Neural cell (in vitro differentiated cells): Measurements from ENCODE around the gene RASSF4. TPM values are rescaled to one million over a fixed set of nuclear protein-coding genes. Genes with fewer than 3 reads are reported as not detected.

ENCODE experiments used
- H2AFZ ChIP-seq: fragments of 200-600, 300-800 bp; sonication (generic), shearing (Covaris generic); 2 replicates; pipeline ENCODE4 v1.6.0; 2014; ENCODE audit warnings: low read depth, mild to moderate bottlenecking, antibody characterized with exemption, low read length, moderate library complexity
- H3F3A ChIP-seq: fragments of 200-600 bp; shearing (Covaris generic); 2 replicates; pipeline ENCODE4 v1.6.1; 2016; ENCODE audit warnings: mild to moderate bottlenecking, moderate library complexity, mixed read lengths, antibody characterized with exemption, low read length; ENCODE audit not compliant: insufficient read depth, poor library complexity, severe bottlenecking
- H3K27ac ChIP-seq: fragments of 200-600, 300-800 bp; sonication (generic), shearing (Covaris generic); 2 replicates; pipeline ENCODE4 v1.5.1; 2014; ENCODE audit warnings: mild to moderate bottlenecking, low read length, moderate library complexity
- H3K27me3 ChIP-seq: fragments of 300-800, 200-600 bp; sonication (generic), shearing (Covaris generic); 2 replicates; pipeline ENCODE4 v1.6.0; 2014; ENCODE audit warnings: mild to moderate bottlenecking, low read depth, low read length, moderate library complexity; ENCODE audit not compliant: insufficient read depth
- H3K36me3 ChIP-seq: fragments of 300-800, 200-600 bp; sonication (generic), shearing (Covaris generic); 2 replicates; pipeline ENCODE4 v1.5.1; 2014; ENCODE audit warnings: mild to moderate bottlenecking, antibody characterized with exemption, low read length, moderate library complexity; ENCODE audit not compliant: insufficient read depth
- H3K4me2 ChIP-seq: fragments of 300-800, 200-600 bp; sonication (generic), shearing (Covaris generic); 2 replicates; pipeline ENCODE4 v1.6.0; 2014; ENCODE audit warnings: mild to moderate bottlenecking, low read length
- H3K4me3 ChIP-seq: fragments of 300-800, 200-600 bp; sonication (generic), shearing (Covaris generic); 2 replicates; pipeline ENCODE4 v1.5.1; 2014; ENCODE audit warnings: mild to moderate bottlenecking, low read length, moderate library complexity
- H3K79me2 ChIP-seq: fragments of 200-600 bp; shearing (Covaris generic); replicated peaks from 2 replicates; pipeline ENCODE4 v1.6.0; 2014; ENCODE audit warnings: mild to moderate bottlenecking, low read length, moderate library complexity; ENCODE audit not compliant: insufficient read depth
- H3K9ac ChIP-seq: fragments of 300-800, 200-600 bp; sonication (generic), shearing (Covaris generic); 2 replicates; pipeline ENCODE4 v1.6.1; 2016; ENCODE audit warnings: mild to moderate bottlenecking, low read length, mixed read lengths
- H3K9me2 ChIP-seq: fragments of 200-600 bp; shearing (Covaris generic); 2 replicates; pipeline ENCODE4 v1.6.1; 2016; ENCODE audit warnings: mild to moderate bottlenecking, low read length, mixed read lengths; ENCODE audit not compliant: insufficient read depth
- H3K9me3 ChIP-seq: fragments of 200-600, 300-800 bp; sonication (generic), shearing (Covaris generic); 2 replicates; pipeline ENCODE4 v1.6.1; 2016; ENCODE audit warnings: mild to moderate bottlenecking, mixed run types, low read length, moderate library complexity, mixed read lengths
- H4K20me1 ChIP-seq: fragments of 200-600 bp; shearing (Covaris generic); 2 replicates; pipeline ENCODE4 v1.6.1; 2016; ENCODE audit warnings: mild to moderate bottlenecking, mixed run types; ENCODE audit not compliant: insufficient read depth
- CTCF ChIP-seq: fragments of 450-650 bp; IDR thresholded peaks from 2 replicates; pipeline ENCODE4 v1.5.1; 2014; ENCODE audit warnings: antibody characterized with exemption, mild to moderate bottlenecking, moderate library complexity; ENCODE audit not compliant: poor library complexity, severe bottlenecking
- EP300 ChIP-seq: fragments of 450-650 bp; conservative IDR thresholded peaks from 2 replicates; pipeline ENCODE4 v1.6.1; 2014; ENCODE audit warnings: antibody characterized with exemption, mild to moderate bottlenecking, moderate library complexity; ENCODE audit not compliant: poor library complexity, severe bottlenecking
- EZH2 ChIP-seq: fragments of 200-600, 300-800 bp; shearing (Covaris generic), sonication (generic); IDR thresholded peaks from 2 replicates; pipeline ENCODE4 v1.6.1; 2014; ENCODE audit warnings: antibody characterized with exemption, low read length, borderline replicate concordance, mild to moderate bottlenecking; ENCODE audit not compliant: insufficient read depth, poor library complexity, severe bottlenecking
- MXI1 ChIP-seq: fragments of 450-650 bp; conservative IDR thresholded peaks from 2 replicates; pipeline ENCODE4 v1.6.1; 2014; ENCODE audit warnings: antibody characterized with exemption, mild to moderate bottlenecking; ENCODE audit not compliant: poor library complexity, severe bottlenecking
- POLR2AphosphoS5 ChIP-seq: IDR thresholded peaks from 2 replicates; pipeline ENCODE4 v1.6.1; 2012
- RAD21 ChIP-seq: fragments of 450-650 bp; conservative IDR thresholded peaks from 2 replicates; pipeline ENCODE4 v1.6.1; 2014; ENCODE audit warnings: antibody characterized with exemption, mild to moderate bottlenecking, moderate library complexity
- REST ChIP-seq: IDR thresholded peaks from 2 replicates; pipeline ENCODE4 v1.6.1; 2012; ENCODE audit warnings: borderline replicate concordance
- SMC3 ChIP-seq: fragments of 450-650 bp; conservative IDR thresholded peaks from 2 replicates; pipeline ENCODE4 v1.6.1; 2014; ENCODE audit warnings: antibody characterized with exemption, mild to moderate bottlenecking, moderate library complexity; ENCODE audit not compliant: poor library complexity
- TAF1 ChIP-seq: IDR thresholded peaks from 2 replicates; pipeline ENCODE4 v1.6.1; 2012; ENCODE audit warnings: low read depth
- polyA plus RNA-seq: library from polyadenylated mRNA; depleted of rRNA; stranded (reverse); fragments of >200 nt; gene quantifications from 2 replicates; pipeline ENCODE4 v1.2.3, GENCODE V29; 2014

Gene RASSF4
- polyA plus RNA-seq, 1 donor from 2014 or later = 10.2 TPM

GRCh38 chr10:44962870-44963738, 3.5 kb downstream of the RASSF4 start:
- no peaks in the 10 kb centered on the region for H3K9me2 ChIP-seq
- H3K4me3 ChIP-seq = no peak overlapping the region
- H3K9me3 ChIP-seq = no peaks in the 10 kb centered on the region
- no peak overlapping the region for H3K4me2 ChIP-seq
- H3K27me3 ChIP-seq = no peaks in the 10 kb centered on the region
- H3K27ac ChIP-seq = no peak overlapping the region
- no peak for TF ChIP-seq EZH2
- peak; percentile 50 for TF ChIP-seq CTCF
- peak; percentile 14 for TF ChIP-seq RAD21
- TF ChIP-seq EP300 = no peak
- no peak for TF ChIP-seq TAF1
- TF ChIP-seq MXI1 = no peak
- TF ChIP-seq SMC3 = no peak
- no peak for TF ChIP-seq POLR2AphosphoS5
- TF ChIP-seq REST = no peak
- no peaks in the 10 kb centered on the region for H4K20me1 ChIP-seq
- H3K9ac ChIP-seq = no peak overlapping the region
- no peaks in the 10 kb centered on the region for H3K36me3 ChIP-seq
- H3F3A ChIP-seq = no peaks in the 10 kb centered on the region
- H3K79me2 ChIP-seq = no peaks in the 10 kb centered on the region
- H2AFZ ChIP-seq = no peak overlapping the region

- H3K79me2 ChIP-seq = no peaks in the 10 kb centered on the region
- H3K9ac ChIP-seq = peak overlapping the region; percentile 36
- H3K4me3 ChIP-seq = peak overlapping the region; percentile 37
- H3K27ac ChIP-seq = peak overlapping the region; percentile 8
- H3K9me3 ChIP-seq = no peaks in the 10 kb centered on the region
- no peaks in the 10 kb centered on the region for H3K9me2 ChIP-seq
- no peaks in the 10 kb centered on the region for H4K20me1 ChIP-seq
- no peaks in the 10 kb centered on the region for H3K27me3 ChIP-seq
- no peak overlapping the region for H3K4me2 ChIP-seq
- H3K36me3 ChIP-seq = no peaks in the 10 kb centered on the region
- H2AFZ ChIP-seq = peak overlapping the region; percentile 8
- no peak for TF ChIP-seq POLR2AphosphoS5
- TF ChIP-seq TAF1 = no peak
- TF ChIP-seq EZH2 = no peak
- TF ChIP-seq CTCF = no peak
- no peaks in the 10 kb centered on the region for H3F3A ChIP-seq
These were observed 4.4 kb downstream of the RASSF4 start for GRCh38 chr10:44963772-44964633.
